Kidney epithelial cell (primary cell): Measurements from ENCODE around the gene BTBD6. TPM values are rescaled to one million over a fixed set of nuclear protein-coding genes. Genes with fewer than 3 reads are reported as not detected.

ENCODE experiments used
- DNase-seq: peaks from one replicate; pipeline ENCODE4 v3.0.0-alpha.2; 2010; ENCODE audit warnings: low read depth
- H3K27me3 ChIP-seq: 2 replicates; pipeline ENCODE4 v1.6.0; 2011; ENCODE audit warnings: low read length; ENCODE audit not compliant: control insufficient read depth, insufficient read depth
- H3K36me3 ChIP-seq: 2 replicates; pipeline ENCODE4 v1.5.1; 2011; ENCODE audit warnings: low read length; ENCODE audit not compliant: control insufficient read depth, insufficient read depth
- H3K4me3 ChIP-seq: 2 replicates; pipeline ENCODE4 v1.5.1; 2011; ENCODE audit warnings: low read depth, mild to moderate bottlenecking, control low read depth, low read length
- total RNA-seq: library from RNA; depleted of rRNA; stranded (reverse); fragments of >200 nt; gene quantifications from 2 replicates; pipeline ENCODE4 v1.2.3, GENCODE V29; 2015
- TF ChIP-seq, protein P1 (sequence below): IDR thresholded peaks from 2 replicates; pipeline ENCODE4 v1.5.1; 2011; ENCODE audit warnings: mild to moderate bottlenecking, moderate library complexity, low read length, control low read depth, inconsistent platforms; ENCODE audit not compliant: insufficient read depth, poor library complexity, severe bottlenecking

Gene BTBD6
- total RNA-seq, 1 donor from 2014 or later: 45.8 TPM

- DNase-seq: no peak
- no peak overlapping the region for H3K4me3 ChIP-seq
- H3K27me3 ChIP-seq: no peaks in the 10 kb centered on the region
- peaks cover 1% of the 10 kb centered on the region for H3K36me3 ChIP-seq
- TF ChIP-seq, protein P1, sequence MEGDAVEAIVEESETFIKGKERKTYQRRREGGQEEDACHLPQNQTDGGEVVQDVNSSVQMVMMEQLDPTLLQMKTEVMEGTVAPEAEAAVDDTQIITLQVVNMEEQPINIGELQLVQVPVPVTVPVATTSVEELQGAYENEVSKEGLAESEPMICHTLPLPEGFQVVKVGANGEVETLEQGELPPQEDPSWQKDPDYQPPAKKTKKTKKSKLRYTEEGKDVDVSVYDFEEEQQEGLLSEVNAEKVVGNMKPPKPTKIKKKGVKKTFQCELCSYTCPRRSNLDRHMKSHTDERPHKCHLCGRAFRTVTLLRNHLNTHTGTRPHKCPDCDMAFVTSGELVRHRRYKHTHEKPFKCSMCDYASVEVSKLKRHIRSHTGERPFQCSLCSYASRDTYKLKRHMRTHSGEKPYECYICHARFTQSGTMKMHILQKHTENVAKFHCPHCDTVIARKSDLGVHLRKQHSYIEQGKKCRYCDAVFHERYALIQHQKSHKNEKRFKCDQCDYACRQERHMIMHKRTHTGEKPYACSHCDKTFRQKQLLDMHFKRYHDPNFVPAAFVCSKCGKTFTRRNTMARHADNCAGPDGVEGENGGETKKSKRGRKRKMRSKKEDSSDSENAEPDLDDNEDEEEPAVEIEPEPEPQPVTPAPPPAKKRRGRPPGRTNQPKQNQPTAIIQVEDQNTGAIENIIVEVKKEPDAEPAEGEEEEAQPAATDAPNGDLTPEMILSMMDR: no peak
These were observed 36.6 kb upstream of the BTBD6 start for GRCh38 chr14:105211758-105212089.

DNA sequence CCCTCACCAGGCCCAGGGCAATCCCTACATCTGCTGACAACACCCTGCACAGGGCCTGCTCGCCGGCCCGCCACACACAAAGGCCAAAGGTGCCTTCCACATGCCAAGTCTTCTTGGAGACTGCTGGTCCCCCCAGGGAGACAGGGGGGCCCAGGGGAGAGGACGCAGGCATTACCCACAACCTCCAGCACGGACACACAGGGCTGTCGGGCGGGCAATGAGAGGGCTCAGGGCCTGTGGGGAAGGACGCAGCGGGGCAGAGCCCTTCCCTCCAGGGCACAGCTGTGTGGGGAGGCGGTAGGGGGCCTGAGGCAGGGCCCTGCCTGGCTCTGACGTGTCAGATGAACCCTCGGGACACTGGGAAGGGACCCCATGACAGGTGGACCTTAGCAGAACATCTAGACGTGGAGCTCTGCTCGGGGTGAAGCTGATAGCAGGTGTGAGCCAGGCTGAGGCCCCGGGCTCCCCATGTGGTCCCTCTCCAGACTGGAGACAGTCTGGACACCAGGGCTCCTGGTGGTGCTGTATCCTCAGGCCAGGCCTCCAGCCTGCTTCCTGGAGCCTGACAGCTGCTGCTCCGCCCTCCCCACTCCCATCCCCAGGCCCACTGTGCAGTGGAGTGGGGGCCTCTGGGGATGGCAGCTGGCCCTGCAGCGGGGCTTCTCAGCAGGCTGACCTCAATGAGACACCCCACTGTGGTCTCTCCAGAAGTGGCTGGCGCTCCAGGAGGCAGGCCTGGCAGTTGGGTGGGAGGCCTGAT lies 35.6 kb upstream of the BTBD6 start:
- no peak for DNase-seq
- Histone ChIP-seq H3K4me3 (no peak overlapping the region), H3K36me3 (peaks cover 1% of the 10 kb centered on the region), H3K27me3 (no peaks in the 10 kb centered on the region)
- TF ChIP-seq, protein P1: no peak

- peaks cover 1% of the 10 kb centered on the region for H3K36me3 ChIP-seq
These were observed 35.0 kb upstream of the BTBD6 start for GRCh38 chr14:105213361-105213760.

DNA sequence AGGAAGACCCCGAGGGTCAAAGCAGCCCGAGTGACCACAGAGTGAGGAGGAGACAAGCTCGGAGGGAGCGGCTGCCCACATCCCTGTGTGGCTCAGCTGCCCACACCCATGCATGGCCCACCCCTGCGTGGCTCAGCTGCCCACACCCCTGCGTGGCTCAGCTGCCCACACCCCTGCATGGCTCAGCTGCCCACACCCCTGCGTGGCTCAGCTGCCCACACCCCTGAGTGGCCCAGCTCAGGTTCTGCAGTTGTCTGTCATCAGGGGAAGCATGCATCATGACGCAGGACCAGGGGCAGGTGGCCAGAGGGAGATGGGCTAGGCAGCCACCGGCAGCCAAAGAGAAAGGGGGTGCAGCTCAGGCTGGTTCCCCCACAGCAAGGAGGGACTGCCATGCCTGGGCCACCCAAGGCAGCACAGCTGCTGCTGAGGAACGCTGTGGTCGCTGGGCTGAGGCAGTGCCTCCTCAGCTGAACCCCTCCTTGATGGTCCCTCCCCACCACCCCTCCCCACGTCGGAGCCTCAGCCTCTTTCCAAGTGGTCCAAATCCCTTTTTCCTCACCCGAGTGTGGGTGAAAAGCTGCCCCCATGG lies 33.9 kb upstream of the BTBD6 start:
- DNase-seq: no peak
- peaks cover 1% of the 10 kb centered on the region for H3K36me3 ChIP-seq
- TF ChIP-seq, protein P1: no peak
- H3K4me3 ChIP-seq: no peak overlapping the region
- no peaks in the 10 kb centered on the region for H3K27me3 ChIP-seq

More at GRCh38 chr14:105213361-105213760, 35.0 kb upstream of the BTBD6 start:
- TF ChIP-seq, protein P1: no peak
- DNase-seq: no peak
- Histone ChIP-seq H3K4me3 (no peak overlapping the region), H3K27me3 (no peaks in the 10 kb centered on the region)

GRCh38 chr14:105215602-105216001 lies 32.7 kb upstream of the BTBD6 start:
- no peak for DNase-seq
- Histone ChIP-seq H3K4me3 (no peak overlapping the region), H3K36me3 (peaks cover 1% of the 10 kb centered on the region), H3K27me3 (no peaks in the 10 kb centered on the region)
- TF ChIP-seq, protein P1: no peak
